Fibroblast of skin of right quadriceps (primary cell): ENCODE data around the gene FAM171A1.
"Not testable (repeated sequence)": the region's sequence is repeated elsewhere in the genome, so short reads cannot be mapped to it uniquely, and the experiment has no call there.

Source experiments
- DNase-seq: peaks from one replicate; pipeline ENCODE4 v3.0.0-alpha.2; 2013

Gene FAM171A1

GRCh38 chr10:15278786-15279185 is 92.3 kb downstream of the FAM171A1 start:
- DNase-seq: no peak

GRCh38 chr10:15276039-15276438 is 95.0 kb downstream of the FAM171A1 start:
- not testable (repeated sequence) for DNase-seq

GRCh38 chr10:15269838-15270237 is 101.3 kb downstream of the FAM171A1 start:
- DNase-seq: not testable (repeated sequence)

- DNase-seq: no peak
These were observed 103.6 kb downstream of the FAM171A1 start for GRCh38 chr10:15267496-15267895.

- no peak for DNase-seq
These were observed 105.0 kb downstream of the FAM171A1 start for GRCh38 chr10:15266117-15266516.

GRCh38 chr10:15265558-15265957 is 105.5 kb downstream of the FAM171A1 start:
- DNase-seq: no peak

GRCh38 chr10:15265056-15265455 is 106.0 kb downstream of the FAM171A1 start:
- DNase-seq: no peak

- DNase-seq: no peak
These were observed 107.3 kb downstream of the FAM171A1 start for GRCh38 chr10:15263657-15264323.

GRCh38 chr10:15262036-15262713 is 108.9 kb downstream of the FAM171A1 start:
- peak; percentile 38 for DNase-seq

GRCh38 chr10:15259136-15259535 is 112.0 kb downstream of the FAM171A1 start:
- DNase-seq: no peak

- DNase-seq: no peak
These were observed 112.8 kb downstream of the FAM171A1 start for GRCh38 chr10:15258255-15258654.

GRCh38 chr10:15255961-15256360 is 115.1 kb downstream of the FAM171A1 start:
- no peak for DNase-seq

- no peak for DNase-seq
These were observed 116.1 kb downstream of the FAM171A1 start for GRCh38 chr10:15254808-15255648.

GRCh38 chr10:15253951-15254807 is 116.9 kb downstream of the FAM171A1 start:
- DNase-seq: no peak

GRCh38 chr10:15252396-15252795 is 118.7 kb downstream of the FAM171A1 start:
- DNase-seq: no peak

- no peak for DNase-seq
These were observed 119.2 kb downstream of the FAM171A1 start for GRCh38 chr10:15251791-15252380.

GRCh38 chr10:15245530-15245929 is 125.6 kb downstream of the FAM171A1 start:
- no peak for DNase-seq

- no peak for DNase-seq
These were observed 126.4 kb downstream of the FAM171A1 start for GRCh38 chr10:15244635-15245197.

- no peak for DNase-seq
These were observed 128.7 kb downstream of the FAM171A1 start for GRCh38 chr10:15242261-15242840.

GRCh38 chr10:15241306-15241705 is 129.8 kb downstream of the FAM171A1 start:
- DNase-seq: no peak

- no peak for DNase-seq
These were observed 132.3 kb downstream of the FAM171A1 start for GRCh38 chr10:15238555-15239335.
